ENCODE measurements around the gene VIT.

- TF ChIP-seq CTCF (IDR thresholded peaks at IDR 0.05) (no peak), POLR2A (IDR thresholded peaks at IDR 0.05) (no peak)
Observed at GRCh38 chr2:36756438-36756837, 59.9 kb downstream of the VIT start.
